Left hindlimb (tissue), 1 donor: Measurements from ENCODE around the gene ZDHHC7.

Experiments
- DNase-seq: peaks from one replicate; pipeline ENCODE4 v3.0.0-alpha.2; 2018

ZDHHC7 gene

DNA sequence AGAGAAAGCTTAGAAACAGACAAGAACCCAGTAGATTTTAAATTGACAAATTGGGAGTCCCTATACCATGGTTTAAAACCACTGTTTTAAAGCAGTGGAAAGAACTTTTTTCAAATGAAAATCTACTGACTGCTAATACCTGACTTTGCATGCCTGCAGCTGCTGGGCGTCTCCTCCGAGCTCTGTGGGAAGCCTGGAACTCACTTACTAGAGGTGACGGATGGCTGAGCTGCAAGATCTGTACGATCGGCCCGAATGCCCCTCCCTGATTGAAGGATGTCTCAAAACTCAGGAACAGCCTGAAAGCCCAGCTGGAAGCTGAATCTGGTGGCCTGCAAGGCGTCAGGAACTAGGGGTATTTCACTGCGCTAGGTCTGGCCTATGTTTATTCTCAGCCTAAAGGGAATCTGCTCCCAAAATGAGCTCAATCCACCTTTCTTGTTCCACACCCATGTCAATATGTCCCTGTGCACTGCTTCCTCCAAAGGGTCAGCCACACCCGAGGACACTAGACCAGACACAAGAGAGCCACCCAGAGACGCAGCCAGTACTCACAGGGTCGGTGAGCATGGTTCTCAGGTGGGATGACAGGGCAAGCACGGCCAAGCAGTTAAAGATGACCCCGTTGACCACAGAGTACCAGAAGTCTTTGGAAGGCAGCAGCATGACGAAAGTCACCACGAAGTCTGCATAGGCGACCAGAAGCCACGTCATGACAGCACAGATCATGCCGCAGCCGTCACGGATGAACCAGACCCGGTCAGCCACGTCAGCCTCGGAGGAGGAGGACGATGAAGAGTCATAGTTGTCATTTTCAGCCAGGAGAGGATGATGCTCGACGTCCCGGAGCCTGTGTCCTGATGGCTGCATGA, 21.4 kb downstream of the ZDHHC7 start:
- DNase-seq, result no peak

DNA sequence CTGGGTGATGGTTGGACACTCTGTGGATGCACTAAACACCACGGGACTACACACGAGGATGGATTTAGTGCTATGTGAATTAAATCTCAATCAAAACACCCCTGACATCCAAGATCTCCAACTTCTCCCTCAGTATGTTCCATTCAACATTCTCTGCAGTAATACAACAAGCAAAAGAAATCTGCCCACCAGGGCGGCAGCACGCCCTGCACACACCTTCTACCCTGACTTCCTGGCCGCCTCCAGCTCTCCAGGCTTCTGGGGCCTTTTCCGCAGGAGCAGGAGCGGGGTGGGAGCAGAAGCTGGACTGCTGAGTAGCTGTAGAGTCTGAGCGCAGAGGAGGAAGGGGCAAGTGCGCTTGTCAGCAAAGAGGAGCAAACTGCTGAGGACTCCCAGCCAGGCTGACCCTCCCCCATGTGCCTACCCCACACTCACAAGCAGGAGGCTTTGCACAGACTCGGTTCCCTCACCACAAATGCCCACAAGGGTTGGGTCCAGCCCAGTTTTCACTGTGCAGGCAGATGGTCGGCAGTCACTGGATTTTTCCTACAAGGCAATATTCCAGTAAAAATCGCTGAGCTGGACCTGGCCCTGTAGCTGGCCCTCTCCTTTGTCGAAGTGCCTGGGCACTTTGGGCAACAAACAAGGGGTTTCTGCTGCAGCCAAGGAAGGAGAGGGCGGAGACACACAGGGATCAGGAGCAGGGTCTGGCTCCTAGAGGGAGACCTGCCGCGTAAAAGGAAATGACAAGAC, 22.8 kb downstream of the ZDHHC7 start:
- no peak for DNase-seq

DNA sequence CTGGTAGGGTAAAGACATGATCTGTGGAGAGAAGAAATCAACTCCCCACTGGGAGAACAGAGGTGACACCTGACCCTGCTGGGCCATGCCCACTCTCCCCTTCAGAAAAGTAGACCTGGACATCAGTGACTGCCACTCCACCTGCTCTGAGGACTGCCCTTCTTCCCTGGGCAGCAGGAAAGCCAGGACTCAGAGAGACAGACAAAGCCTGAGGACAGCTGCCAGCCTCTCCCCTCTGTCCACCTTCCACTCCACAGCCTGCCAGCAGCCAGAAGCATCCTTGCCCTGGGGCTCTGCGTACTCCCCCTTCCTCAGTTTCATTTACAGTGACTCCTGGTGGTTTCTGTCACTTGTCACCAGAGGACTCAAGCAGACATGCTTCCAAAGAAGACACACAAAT, 24.5 kb downstream of the ZDHHC7 start:
- no peak for DNase-seq

DNA sequence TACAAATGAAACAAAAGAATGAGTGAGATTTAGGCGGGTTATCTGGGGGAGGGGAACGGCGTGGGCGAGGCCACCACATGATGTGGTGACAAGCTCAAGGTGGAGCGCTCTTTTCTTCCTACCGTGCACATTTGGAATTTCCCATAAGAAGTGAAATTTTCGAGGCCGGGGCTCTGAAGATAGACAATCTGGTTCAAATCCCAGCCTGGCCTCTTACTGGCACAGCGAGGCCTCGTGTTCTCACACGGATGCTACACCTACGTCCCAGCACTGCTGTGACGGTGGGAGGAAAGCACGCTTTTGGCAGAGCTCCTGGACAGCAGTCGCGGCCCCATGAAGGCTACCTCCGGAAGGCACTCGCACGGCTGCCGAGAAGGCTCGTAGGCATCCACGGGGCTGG, 25.2 kb downstream of the ZDHHC7 start:
- no peak for DNase-seq

DNA sequence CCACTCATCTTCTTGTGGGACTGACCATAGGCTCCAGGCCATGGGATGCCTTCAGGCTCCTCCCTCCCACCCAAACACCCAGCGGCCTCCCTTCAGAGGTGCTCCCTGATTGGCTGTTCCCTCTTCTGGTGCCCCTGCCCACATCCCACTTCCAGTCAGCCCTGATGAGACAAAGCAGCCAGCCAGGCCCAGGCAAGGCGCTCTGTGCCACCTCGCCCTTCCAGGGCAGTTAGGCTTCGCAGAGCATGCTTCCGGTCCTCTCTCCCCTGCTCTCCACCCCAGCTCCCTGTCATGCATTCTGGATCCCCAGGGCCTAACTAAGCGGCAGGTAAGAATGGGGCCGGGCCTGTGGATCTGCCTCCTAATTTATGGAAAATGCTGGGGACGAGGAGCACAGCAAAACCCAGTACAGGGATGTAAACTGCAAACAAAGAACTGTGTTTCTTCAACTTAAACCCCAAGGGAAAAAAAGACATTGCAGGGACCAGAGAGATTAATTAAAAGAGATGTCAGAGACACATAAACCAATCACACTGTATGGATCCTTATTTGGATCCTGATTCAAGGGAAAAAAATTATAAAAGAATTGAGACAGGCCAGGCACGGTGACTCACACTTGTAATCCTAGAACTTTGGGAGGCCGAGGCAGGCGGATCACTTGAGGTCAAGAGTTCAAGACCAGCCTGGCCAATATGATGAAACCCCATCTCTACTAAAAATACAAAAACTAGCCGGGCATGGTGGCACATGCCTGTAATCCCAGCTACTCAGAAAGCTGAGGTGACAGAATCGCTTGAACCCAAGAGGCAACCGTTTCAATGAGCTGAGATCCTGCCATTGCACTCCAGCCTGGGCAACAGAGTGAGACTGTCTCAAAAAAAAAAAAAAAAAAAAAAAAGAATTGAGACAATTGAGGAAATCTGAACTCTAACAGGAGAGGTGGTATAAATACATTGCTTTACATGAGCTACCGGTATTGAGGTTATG, 26.0 kb downstream of the ZDHHC7 start:
- no peak for DNase-seq

DNA sequence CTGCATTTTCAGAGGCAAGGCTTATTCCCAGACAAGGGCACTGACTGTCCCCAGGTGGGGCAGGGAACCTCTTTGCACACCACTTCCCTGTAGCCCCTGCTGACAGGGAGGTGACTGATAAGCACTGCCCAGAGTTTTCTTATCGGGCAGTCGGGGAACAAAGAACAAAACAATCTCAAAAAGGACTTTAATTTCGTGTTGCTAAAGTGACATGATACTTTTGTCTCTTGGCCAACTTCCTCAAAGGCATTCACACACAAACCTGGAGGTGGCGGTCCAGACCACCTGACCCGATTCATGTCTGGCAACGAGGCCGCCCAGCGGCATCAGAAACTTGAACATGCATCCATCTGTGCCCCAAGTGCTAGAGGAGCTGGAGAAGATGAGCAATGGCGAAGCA, 28.9 kb downstream of the ZDHHC7 start:
- no peak for DNase-seq

DNA sequence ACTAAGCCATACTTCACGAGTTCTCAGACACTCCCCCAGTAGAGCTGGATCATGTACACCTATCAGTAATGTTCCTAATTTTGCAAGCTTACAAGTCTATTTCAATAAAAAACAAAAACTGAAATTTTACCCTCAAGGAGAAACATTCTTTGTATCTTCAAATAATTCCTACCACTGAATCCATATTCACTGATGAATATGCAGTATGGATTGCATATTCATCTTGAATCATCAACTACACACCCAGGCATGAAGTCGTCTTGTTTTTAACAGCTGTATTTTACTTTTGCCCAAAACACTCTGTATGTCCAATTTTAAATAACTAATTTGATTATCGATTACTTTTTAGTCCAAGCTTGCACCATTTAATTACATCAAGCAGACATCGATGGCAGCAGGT, 31.8 kb downstream of the ZDHHC7 start:
- no peak for DNase-seq

DNA sequence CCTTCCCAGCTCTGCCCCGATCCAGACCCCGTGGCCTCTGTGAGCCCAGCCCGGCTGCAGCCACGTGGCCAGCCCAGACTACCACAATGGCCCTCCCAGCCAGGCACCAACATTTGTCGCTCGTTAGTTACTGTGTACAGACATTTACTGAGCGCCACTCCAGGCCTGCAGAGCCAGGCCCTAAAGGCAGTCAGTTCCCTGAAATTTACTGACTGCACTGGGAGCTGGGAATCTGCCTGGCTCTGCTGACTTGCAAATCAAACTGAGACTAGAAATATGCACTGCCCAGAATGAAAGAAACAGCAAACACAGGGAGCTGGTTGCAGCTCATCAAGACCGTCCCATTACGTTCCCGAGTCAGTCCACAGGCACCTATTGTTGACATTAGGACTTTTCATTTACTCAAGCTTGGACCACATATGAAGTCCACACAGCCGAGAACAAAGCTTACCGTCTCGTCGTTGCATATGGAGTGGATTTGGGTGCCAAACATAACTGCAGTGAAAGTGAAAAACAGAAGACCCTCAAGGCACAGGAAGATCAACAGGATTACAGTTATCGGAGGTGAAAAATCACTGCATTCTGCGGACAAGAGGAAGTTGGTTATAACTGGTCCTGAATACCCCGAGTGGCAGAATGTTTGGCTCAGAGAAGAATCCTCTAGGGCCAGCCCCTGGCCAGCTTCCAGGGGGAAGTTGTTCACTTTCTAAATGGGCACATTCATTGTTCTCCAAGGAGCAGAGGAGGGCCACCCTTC, 34.5 kb downstream of the ZDHHC7 start:
- DNase-seq, result no peak

DNA sequence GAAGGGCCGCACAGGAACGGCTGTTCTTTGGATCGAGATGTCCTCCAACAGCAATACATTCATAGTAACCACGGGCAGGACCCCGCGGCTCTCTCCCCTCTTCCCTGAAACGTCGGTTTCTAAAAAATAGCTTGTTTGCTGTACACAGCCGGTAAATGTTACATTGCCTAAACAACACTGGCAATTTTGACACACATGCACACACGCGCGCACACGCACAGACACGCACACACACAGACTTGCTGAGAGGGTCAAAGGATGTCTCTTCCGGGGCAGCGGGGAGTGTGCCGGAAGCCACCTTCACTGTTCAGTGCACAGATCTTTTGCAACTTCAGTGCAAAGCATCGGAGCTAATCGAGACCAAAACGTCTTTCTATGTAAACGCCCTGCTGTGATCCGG, 35.8 kb downstream of the ZDHHC7 start:
- DNase-seq, result no peak

DNA sequence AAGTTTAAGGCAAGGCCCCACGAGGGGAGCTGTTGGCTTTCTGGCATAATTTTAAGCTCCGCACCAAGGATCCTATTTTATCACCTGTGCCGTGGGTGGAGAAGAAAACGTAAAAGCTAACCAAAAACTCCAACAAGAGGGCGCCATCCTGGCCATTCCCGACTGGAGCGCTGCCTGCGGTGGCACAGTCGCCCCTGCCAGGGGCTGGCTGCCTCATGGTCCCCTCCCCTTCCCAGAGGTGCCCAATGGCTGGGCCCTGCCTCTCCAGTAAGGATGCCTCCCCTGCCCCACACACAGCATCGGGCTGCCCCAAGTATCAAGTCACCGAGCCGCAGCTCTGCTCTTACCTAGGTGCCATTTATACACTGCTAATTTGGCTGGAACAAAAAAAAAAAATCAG, 36.3 kb downstream of the ZDHHC7 start:
- no peak for DNase-seq

DNA sequence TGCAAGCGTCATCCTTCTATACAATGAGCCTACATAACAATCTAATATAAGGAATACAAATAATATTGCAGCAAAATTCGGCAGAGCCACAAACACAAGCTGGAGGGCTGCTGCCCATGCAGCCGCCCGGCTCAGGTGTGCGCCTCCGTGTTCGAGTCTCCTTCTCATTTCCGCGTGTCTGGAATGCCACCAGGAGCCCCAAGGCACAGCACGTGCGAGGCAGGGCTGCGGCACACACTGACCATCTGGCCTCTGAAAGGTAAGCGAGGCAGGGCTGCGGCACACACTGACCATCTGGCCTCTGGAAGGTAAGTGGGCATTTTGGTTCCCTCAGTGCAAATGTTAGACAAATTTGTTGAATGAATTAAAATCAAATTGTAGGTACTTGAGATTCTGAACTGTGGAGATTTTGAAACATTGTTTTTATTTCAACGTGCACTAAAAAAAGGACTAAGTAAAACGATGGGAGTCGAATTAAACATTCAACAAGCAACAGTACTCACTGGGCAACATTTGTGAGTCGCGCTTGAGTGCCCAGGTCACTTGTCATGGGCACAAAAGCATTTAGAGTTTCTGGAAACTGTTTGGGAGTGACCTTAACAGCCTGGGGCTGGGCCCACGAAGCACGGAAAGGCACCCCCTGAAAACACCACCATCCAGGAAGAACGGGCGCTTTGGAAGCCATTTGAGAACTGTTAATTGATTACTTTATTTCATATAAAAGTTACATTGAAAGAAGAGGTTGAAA, 37.4 kb downstream of the ZDHHC7 start:
- DNase-seq, result no peak

DNA sequence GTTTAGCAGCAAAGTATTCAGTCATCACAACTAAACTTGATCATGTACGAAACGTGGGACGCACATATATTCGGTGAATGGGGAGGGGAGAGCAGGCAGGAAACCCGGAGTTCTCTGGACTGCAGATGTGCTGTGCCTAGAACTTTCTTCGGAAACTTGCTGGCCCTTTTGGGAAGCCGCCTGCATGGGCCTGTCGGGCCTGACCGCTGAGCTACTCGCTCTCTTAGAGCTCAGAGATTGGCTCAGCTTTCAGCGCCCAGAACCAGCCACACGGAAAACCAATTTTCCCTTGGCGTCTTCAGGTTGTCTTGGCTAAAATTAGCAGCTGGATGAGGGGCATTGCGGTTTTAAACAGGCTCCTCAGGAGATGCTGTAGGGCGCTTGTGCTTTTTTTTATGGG, 38.1 kb downstream of the ZDHHC7 start:
- DNase-seq, result no peak

DNA sequence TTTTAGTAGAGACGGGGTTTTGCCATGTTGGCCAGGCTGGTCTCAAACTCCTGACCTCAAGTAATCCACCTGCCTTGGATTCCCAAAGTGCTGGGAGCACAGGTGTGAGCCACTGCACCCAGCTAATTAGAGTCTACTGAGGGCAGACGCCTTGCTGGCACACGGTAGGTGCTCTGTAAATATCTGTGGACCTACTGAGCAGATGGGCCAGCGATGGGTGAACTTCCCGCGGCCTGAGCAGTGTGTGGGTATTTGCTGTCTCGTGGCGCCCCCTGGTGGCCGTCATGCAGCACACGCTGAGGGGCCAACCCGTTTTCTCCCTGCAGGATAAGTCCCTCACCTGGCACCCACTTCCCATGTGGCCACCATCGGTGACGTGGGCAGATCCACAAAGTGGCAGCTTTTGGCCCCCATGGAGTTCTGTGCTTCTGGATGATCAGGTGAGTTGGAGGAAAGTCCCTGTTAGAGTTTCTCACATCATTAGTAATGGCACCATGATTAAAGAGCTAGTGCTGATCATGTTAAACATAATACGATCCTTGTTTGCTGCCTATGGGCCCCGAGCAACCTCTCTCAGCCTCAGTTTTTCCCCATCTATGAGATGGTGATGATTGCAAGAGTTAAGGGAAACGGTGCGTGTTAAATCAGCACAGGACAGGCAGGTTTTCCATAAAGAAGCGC, 40.7 kb downstream of the ZDHHC7 start:
- DNase-seq, result peak; percentile 79

DNA sequence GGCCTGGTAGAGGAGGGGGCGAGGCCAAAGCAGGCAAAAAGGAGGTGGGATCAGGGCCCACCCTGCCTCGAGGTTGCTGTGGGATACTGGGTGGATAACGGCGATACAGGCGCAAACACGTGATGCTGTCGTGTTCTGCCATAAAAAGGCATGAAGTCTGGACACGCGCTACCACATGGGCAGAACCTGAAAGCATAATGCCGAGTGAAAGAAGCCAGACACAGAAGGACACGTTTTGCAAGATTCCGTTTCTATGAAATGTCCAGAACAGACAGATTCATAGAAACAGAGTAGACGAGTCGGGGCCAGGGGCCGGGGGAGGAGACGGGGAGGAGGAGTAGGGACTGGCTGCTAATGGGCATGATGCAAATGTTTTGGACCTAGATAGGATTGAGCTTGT, 43.5 kb downstream of the ZDHHC7 start:
- DNase-seq, result no peak

DNA sequence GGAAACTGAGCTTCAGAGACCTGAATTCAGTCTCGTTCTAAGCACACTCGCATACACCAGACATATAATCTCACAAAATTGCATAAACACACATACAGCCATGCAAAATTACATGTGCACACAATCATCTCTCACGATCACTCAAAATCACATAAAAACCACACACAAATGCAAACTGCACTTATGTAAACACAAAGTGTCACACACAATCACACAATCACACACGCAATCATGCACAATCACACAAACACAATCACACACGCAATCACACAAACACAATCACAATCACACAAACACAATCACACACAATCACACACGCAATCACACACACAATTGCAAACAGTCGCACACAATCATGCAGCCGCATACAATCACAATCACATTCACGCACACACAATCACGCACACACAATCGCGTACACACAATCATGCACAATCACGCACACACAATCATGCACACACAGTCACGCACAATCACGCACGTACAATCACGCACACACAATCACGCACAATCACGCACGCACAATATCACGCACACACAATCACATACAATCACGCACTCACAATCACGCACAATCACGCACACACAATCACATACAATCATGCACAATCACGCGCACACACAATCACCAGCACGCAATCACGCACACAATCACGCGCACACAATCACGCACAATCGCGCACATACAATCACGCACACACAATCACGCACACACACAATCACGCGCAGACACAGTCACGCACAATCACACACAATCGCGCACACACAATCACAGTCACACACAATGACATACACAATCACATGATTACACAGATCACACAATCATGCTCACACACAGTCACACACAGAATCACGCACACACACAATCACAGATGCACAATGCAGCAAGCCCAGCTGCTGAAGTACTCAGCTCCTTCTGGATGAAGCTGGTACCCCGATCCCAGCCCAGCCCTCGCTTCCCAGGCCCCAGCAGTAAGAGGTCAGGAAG, 45.6 kb downstream of the ZDHHC7 start:
- no peak for DNase-seq

DNA sequence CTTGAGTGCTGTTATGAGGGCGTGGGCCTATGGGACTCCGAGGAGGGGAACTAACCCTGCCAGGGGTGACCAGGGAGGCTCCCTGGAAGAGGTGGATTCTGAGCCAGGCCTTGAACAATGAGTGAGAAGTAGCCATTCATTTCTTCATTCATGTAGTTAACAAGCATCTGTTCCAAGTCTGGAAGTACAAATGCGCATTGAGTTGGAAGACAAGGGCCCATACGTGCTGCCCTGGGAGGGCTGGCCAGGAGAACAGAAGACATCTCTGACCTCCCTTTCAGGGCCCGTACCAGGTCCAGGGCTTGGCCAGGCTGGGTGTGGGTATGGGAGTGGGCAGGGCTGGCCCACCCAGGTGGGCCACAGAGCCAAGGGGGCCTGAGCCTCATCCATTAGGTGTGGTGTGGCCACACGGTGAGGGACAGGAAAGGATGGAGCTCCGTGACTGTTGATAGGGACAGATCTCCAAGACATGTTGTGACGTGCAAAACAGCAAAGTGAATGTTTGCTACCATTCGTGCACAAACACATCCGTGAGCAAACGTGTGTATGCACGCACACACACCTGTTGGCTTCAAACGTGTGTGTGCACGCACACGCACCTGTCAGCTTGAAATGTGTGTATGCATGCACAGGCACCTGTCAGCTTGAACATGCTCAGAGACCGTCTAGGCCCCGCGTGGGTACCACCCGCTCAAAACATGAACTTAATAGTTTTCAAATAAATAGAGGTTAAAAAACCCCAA, 46.8 kb downstream of the ZDHHC7 start:
- no peak for DNase-seq

DNA sequence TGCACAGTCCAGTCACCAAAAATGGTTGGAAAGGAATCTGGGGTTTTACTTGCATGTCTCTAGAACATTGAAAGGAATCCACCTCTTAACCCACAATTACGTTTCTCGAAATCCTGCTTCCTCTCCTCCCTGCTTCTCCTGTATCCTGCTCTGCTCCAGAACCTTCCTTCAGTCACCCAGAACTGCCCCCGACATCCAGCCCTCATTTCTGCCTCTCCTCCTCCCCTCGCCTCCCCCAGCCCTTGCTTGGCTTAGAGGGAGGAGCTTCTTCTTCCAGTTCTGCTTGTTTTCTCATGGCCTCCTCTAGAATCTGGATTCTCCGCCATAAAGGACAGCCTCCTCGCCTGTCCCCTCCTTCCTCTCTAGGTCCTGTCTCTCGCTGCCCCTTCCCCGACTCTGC, 48.3 kb downstream of the ZDHHC7 start:
- no peak for DNase-seq

DNA sequence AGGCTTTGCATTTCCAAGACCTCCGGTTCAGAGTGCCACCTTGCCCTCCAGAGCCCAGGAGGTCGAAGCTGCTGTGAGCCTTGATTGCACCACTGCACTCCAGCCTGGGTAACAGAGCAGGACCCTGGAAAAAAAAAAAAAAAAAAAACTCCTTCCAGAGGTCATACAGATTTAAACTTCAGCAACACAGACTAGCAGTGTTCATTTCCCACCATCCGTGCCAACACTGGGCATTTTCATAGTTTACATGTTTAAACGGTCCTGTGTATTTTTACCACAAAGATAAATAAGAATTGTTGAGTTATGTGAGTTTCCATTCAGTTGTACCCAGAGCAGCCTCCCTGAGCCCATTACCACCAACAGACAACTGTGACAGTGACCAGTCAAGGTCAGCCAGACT, 50.4 kb downstream of the ZDHHC7 start:
- no peak for DNase-seq
